ENCODE data around the gene PAPOLB. TPM values are rescaled to one million over a fixed set of nuclear protein-coding genes. Genes with fewer than 3 reads are reported as not detected.

Gene PAPOLB
- polyA plus RNA-seq, 1 donor from 2014 or later = 0.05 TPM

GRCh38 chr7:4809091-4809591 lies 52.7 kb downstream of the PAPOLB start:
- H3K79me2 ChIP-seq (replicated peaks; ENCODE audit: insufficient read depth, low read length) = no peaks in the 10 kb centered on the region
- no peaks in the 10 kb centered on the region for H3K9me3 ChIP-seq (ENCODE audit: low read length)
- H3K9ac ChIP-seq (ENCODE audit: low read length) = no peak overlapping the region
- H2AFZ ChIP-seq (ENCODE audit: low read depth, low read length) = no peak overlapping the region
- no peaks in the 10 kb centered on the region for H3K36me3 ChIP-seq (ENCODE audit: insufficient read depth, low read length)
- H3F3A ChIP-seq (ENCODE audit: insufficient read depth, low read length, poor library complexity, severe bottlenecking) = no peaks in the 10 kb centered on the region
- H3K4me3 ChIP-seq (ENCODE audit: low read length) = no peak overlapping the region
- H4K20me1 ChIP-seq (ENCODE audit: insufficient read depth) = no peaks in the 10 kb centered on the region
- no peaks in the 10 kb centered on the region for H3K27me3 ChIP-seq (ENCODE audit: insufficient read depth, low read depth, low read length)
- H3K27ac ChIP-seq (ENCODE audit: low read length) = no peak overlapping the region
- no peaks in the 10 kb centered on the region for H3K9me2 ChIP-seq (ENCODE audit: insufficient read depth, low read length)
- no peak overlapping the region for H3K4me2 ChIP-seq (ENCODE audit: low read length)
- no peak for TF ChIP-seq SMC3 (conservative IDR thresholded peaks at IDR 0.05; ENCODE audit: poor library complexity)
- TF ChIP-seq REST (IDR thresholded peaks at IDR 0.05; ENCODE audit: borderline replicate concordance) = no peak
- TF ChIP-seq MXI1 (conservative IDR thresholded peaks at IDR 0.05; ENCODE audit: poor library complexity, severe bottlenecking) = no peak
- no peak for TF ChIP-seq EZH2 (IDR thresholded peaks at IDR 0.05; ENCODE audit: borderline replicate concordance, insufficient read depth, low read length, poor library complexity, severe bottlenecking)
- TF ChIP-seq CTCF (IDR thresholded peaks at IDR 0.05; ENCODE audit: poor library complexity, severe bottlenecking) = no peak
- no peak for TF ChIP-seq RAD21 (conservative IDR thresholded peaks at IDR 0.05)
- TF ChIP-seq EP300 (conservative IDR thresholded peaks at IDR 0.05; ENCODE audit: poor library complexity, severe bottlenecking) = no peak

- H3K4me2 ChIP-seq (ENCODE audit: low read length) = no peak overlapping the region
- no peak overlapping the region for H3K27ac ChIP-seq (ENCODE audit: low read length)
- H3K9me2 ChIP-seq (ENCODE audit: insufficient read depth, low read length) = no peaks in the 10 kb centered on the region
- no peak overlapping the region for H3K9ac ChIP-seq (ENCODE audit: low read length)
- TF ChIP-seq CTCF (IDR thresholded peaks at IDR 0.05; ENCODE audit: poor library complexity, severe bottlenecking) (no peak), REST (IDR thresholded peaks at IDR 0.05; ENCODE audit: borderline replicate concordance) (no peak), POLR2AphosphoS5 (IDR thresholded peaks at IDR 0.05) (no peak), RAD21 (conservative IDR thresholded peaks at IDR 0.05) (no peak)
- H3K79me2 ChIP-seq (replicated peaks; ENCODE audit: insufficient read depth, low read length) = no peaks in the 10 kb centered on the region
- H3K9me3 ChIP-seq (ENCODE audit: low read length) = no peaks in the 10 kb centered on the region
- no peak overlapping the region for H2AFZ ChIP-seq (ENCODE audit: low read depth, low read length)
- no peaks in the 10 kb centered on the region for H3K36me3 ChIP-seq (ENCODE audit: insufficient read depth, low read length)
- H3K4me3 ChIP-seq (ENCODE audit: low read length) = no peak overlapping the region
- no peaks in the 10 kb centered on the region for H4K20me1 ChIP-seq (ENCODE audit: insufficient read depth)
- no peaks in the 10 kb centered on the region for H3K27me3 ChIP-seq (ENCODE audit: insufficient read depth, low read depth, low read length)
- H3F3A ChIP-seq (ENCODE audit: insufficient read depth, low read length, poor library complexity, severe bottlenecking) = no peaks in the 10 kb centered on the region
Measured at GRCh38 chr7:4808565-4808964, 53.3 kb downstream of the PAPOLB start.

All from neural cell (in vitro differentiated cells).